ENCODE measurements around the gene ARHGAP22. TPM values are rescaled to one million over a fixed set of nuclear protein-coding genes. Genes with fewer than 3 reads are reported as not detected.

ARHGAP22 gene
- total RNA-seq, 1 donor from 2014 or later, result 3.2 TPM

DNA sequence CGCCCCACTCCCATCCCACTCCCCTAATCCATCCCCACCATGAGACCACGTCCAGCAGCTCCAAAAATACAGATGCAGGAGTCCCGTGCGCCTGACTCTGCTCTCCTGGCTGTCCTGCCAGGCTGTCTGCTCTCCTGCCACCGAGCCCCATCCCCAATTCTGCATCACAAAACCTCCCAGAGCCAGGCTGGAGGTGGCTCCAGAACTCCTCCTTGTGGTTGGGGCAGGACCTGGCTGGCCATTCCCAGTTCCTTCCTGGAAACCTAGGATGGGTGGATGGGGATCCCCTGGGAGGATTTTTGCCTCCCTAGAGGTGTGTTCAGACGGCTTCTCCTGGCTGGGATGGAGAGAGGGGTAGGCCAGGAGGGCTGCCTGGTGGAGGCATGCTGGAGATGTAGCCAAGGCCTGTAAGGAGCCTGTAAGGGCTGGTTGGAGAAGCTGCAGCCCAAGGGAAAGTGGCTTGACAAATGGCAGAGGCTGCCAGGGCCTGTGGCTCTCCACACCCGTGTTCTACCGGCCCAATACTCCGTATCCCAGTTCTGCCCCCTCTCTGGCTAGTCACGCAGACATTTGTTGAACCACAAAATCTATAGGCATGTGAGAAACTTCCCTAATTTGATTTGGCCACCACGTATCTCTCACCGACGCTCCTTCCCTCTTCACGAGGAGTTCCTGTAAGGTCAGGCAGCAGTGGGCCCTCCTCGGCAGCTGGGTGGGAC, 99.3 kb downstream of the ARHGAP22 start:
- DNase-seq (ENCODE audit: extremely low spot score in 2 of 2), result peak in 1 of 2 donors; percentile 76
- Histone ChIP-seq H3K9me3 (no peaks in the 10 kb centered on the region), H3K27me3 (no peaks in the 10 kb centered on the region), H3K36me3 (no peaks in the 10 kb centered on the region), H3K27ac (no peak overlapping the region), H3K4me3 (no peak overlapping the region), H3K4me1 (no peaks in the 10 kb centered on the region)
- intact Hi-C loops (cut with DNase I), result no loop called here
- TF ChIP-seq POLR2AphosphoS5 (IDR thresholded peaks at IDR 0.05; ENCODE audit: insufficient read depth in 1 of 2, low read depth in 1 of 2) (no peak), POLR2A (IDR thresholded peaks at IDR 0.05) (no peak)
- TF ChIP-seq, protein P1, sequence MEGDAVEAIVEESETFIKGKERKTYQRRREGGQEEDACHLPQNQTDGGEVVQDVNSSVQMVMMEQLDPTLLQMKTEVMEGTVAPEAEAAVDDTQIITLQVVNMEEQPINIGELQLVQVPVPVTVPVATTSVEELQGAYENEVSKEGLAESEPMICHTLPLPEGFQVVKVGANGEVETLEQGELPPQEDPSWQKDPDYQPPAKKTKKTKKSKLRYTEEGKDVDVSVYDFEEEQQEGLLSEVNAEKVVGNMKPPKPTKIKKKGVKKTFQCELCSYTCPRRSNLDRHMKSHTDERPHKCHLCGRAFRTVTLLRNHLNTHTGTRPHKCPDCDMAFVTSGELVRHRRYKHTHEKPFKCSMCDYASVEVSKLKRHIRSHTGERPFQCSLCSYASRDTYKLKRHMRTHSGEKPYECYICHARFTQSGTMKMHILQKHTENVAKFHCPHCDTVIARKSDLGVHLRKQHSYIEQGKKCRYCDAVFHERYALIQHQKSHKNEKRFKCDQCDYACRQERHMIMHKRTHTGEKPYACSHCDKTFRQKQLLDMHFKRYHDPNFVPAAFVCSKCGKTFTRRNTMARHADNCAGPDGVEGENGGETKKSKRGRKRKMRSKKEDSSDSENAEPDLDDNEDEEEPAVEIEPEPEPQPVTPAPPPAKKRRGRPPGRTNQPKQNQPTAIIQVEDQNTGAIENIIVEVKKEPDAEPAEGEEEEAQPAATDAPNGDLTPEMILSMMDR (IDR thresholded peaks at IDR 0.05), result no peak

DNA sequence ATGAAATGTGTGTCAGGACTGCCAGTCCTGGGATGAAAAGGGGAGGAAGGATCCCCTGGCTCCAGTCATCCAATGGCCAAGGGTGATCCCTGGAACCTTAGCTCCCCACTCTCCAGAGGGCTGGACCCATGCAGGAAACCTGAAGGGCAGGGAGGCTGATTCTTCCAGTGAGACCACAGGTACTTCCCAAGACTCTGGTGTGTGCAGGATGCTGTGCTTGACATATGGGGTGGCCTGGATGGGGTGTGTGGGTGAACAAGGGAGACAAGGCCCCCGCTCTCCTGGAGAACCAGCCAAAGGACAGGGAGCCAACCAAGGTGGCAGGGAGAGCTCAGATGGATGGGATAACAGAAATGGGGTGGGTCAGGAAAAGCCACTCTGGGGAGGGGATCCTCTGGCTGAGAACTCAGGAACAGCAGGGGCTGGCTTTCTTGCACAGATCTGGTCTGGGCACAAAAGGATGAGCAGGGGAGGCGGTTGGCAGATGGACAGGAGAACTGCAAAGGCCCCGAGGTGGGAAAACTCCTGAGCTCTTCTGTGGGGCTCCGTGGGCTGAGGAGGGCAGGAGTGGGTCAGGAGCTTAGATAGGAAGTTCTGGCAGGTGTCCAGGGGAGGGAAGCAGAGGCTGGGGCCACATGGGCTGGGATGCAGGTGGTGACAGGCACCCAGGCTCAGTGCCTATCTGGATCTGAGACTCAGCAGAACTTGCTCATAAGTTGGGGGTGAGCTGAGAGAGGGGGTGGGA, 100.6 kb downstream of the ARHGAP22 start:
- Histone ChIP-seq H3K4me3 (no peak overlapping the region), H3K27me3 (no peaks in the 10 kb centered on the region), H3K36me3 (no peaks in the 10 kb centered on the region), H3K9me3 (no peaks in the 10 kb centered on the region), H3K4me1 (no peaks in the 10 kb centered on the region), H3K27ac (no peak overlapping the region)
- TF ChIP-seq POLR2AphosphoS5 (IDR thresholded peaks at IDR 0.05; ENCODE audit: insufficient read depth in 1 of 2, low read depth in 1 of 2) (no peak), POLR2A (IDR thresholded peaks at IDR 0.05) (no peak)
- TF ChIP-seq, protein P1 (IDR thresholded peaks at IDR 0.05), result no peak
- DNase-seq (ENCODE audit: extremely low spot score in 2 of 2), result peak; percentile 65 to 95
- intact Hi-C loops (cut with DNase I), result no loop called here

DNA sequence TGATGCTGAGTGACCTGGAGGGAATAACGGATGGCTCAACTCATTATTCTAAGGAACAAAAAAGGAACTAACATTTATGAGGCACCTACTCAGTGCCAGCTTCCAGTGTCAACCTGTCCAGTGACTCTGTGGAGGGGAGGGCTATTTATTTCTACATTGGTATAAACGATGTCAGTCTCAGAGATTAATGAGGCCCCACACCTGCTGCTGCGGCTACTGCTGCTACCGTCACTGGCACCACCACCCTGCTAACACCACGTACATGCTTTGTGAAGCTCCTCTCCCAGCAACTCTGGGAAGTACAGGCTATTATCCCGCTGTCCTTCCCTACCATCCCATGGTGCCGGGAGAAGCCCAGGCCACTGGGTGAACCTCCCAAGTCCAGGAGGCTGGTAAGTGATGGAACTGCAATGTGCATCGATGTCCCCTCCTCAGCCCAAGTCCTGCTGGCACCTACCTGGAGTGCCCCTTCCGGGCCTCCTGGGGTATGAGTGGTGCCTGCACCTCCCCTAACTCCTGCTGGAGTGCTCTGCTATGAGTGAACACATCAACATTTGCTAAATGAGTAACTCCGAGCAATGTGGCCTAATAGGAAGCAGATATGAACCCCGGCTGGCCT, 101.5 kb downstream of the ARHGAP22 start:
- H3K36me3 ChIP-seq, result no peaks in the 10 kb centered on the region
- TF ChIP-seq POLR2AphosphoS5 (IDR thresholded peaks at IDR 0.05; ENCODE audit: insufficient read depth in 1 of 2, low read depth in 1 of 2) (no peak), POLR2A (IDR thresholded peaks at IDR 0.05) (no peak)
- TF ChIP-seq, protein P1 (IDR thresholded peaks at IDR 0.05), result no peak
- H3K4me3 ChIP-seq, result no peak overlapping the region
- intact Hi-C loops (cut with DNase I), result no loop called here
- DNase-seq (ENCODE audit: extremely low spot score in 2 of 2), result no peak
- H3K9me3 ChIP-seq, result no peaks in the 10 kb centered on the region
- no peaks in the 10 kb centered on the region for H3K27me3 ChIP-seq
- no peaks in the 10 kb centered on the region for H3K4me1 ChIP-seq
- no peak overlapping the region for H3K27ac ChIP-seq

DNA sequence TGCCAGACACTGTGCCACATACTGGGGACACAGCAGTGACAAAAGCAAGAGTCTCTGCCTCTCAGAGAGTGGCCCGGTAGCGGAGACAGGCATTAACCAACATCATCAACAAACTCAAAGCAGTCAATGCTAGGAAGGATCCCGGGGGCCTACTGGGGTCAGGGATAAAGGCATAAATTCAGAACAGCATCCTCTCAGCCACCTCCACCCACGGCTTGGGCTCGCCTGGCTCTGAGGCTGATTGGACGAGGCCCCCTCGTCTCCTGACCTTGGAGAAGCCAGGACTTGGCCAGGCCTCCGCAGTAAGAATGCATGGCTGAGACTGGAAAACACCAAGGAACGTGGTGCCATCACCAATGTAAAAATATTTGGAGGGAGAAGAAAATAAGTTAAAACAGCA, 102.1 kb downstream of the ARHGAP22 start:
- intact Hi-C loops (cut with DNase I), result no loop called here
- Histone ChIP-seq H3K4me3 (no peak overlapping the region), H3K27me3 (no peaks in the 10 kb centered on the region), H3K27ac (no peak overlapping the region), H3K36me3 (no peaks in the 10 kb centered on the region), H3K9me3 (no peaks in the 10 kb centered on the region), H3K4me1 (no peaks in the 10 kb centered on the region)
- no peak for DNase-seq (ENCODE audit: extremely low spot score in 2 of 2)
- no peak for TF ChIP-seq POLR2A (IDR thresholded peaks at IDR 0.05)
- TF ChIP-seq, protein P1 (IDR thresholded peaks at IDR 0.05), result no peak
- no peak for TF ChIP-seq POLR2AphosphoS5 (IDR thresholded peaks at IDR 0.05; ENCODE audit: insufficient read depth in 1 of 2, low read depth in 1 of 2)

All from vagina (tissue), 2 donors.